WERI-Rb-1 (cell line): ENCODE results near the gene UXT.

Source experiments
- DNase-seq: peaks from one replicate; pipeline ENCODE4 v3.0.0-alpha.2; 2020
- H3K27ac ChIP-seq: fragments of 250-450 bp; sonication (Bioruptor Pico); 2 replicates; pipeline ENCODE4 v1.5.1; 2020; ENCODE audit warnings: mild to moderate bottlenecking, moderate library complexity
- H3K27me3 ChIP-seq: fragments of 250-450 bp; sonication (Bioruptor Pico); 2 replicates; pipeline ENCODE4 v1.5.1; 2021; ENCODE audit warnings: mild to moderate bottlenecking, low read depth, moderate library complexity; ENCODE audit not compliant: insufficient read depth, severe bottlenecking
- H3K36me3 ChIP-seq: fragments of 250-450 bp; sonication (Bioruptor Pico); 2 replicates; pipeline ENCODE4 v1.5.1; 2020; ENCODE audit warnings: mild to moderate bottlenecking, moderate library complexity
- H3K4me3 ChIP-seq: 2 replicates; pipeline ENCODE4 v1.5.1; 2011; ENCODE audit warnings: low read depth, mild to moderate bottlenecking, control low read depth, low read length
- H3K9me3 ChIP-seq: fragments of 250-450 bp; sonication (Bioruptor Pico); 2 replicates; pipeline ENCODE4 v1.5.1; 2021; ENCODE audit warnings: mild to moderate bottlenecking, moderate library complexity; ENCODE audit not compliant: severe bottlenecking
- TF ChIP-seq, protein P1 (sequence below): IDR thresholded peaks from 2 replicates; pipeline ENCODE4 v1.5.1; 2011; ENCODE audit warnings: low read depth, mild to moderate bottlenecking, control low read depth, inconsistent platforms, low read length

The UXT gene

DNA sequence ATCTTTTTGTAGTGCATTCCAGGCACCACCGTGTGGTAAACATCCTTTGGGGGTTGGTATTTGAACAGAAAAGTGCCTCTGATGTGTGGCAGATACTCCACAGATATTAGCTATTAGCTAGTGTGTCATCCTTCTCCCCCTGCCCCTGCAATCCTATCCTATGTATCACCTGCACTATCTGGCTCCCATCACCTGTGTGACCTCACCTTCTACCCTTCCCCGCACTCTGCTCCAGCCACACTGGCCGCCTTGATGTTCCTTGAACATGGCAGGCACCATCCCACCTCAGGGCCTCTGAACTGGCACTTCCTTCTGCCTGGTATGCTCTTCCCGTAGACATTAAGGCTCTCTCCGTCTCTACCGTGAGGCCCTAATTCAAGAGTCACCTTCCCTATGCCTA is 12.3 kb downstream of the UXT start:
- Histone ChIP-seq H3K9me3 (no peaks in the 10 kb centered on the region), H3K27me3 (no peaks in the 10 kb centered on the region), H3K36me3 (peaks cover 9% of the 10 kb centered on the region), H3K27ac (no peak overlapping the region), H3K4me3 (no peak overlapping the region)
- no peak for DNase-seq
- TF ChIP-seq, protein P1, sequence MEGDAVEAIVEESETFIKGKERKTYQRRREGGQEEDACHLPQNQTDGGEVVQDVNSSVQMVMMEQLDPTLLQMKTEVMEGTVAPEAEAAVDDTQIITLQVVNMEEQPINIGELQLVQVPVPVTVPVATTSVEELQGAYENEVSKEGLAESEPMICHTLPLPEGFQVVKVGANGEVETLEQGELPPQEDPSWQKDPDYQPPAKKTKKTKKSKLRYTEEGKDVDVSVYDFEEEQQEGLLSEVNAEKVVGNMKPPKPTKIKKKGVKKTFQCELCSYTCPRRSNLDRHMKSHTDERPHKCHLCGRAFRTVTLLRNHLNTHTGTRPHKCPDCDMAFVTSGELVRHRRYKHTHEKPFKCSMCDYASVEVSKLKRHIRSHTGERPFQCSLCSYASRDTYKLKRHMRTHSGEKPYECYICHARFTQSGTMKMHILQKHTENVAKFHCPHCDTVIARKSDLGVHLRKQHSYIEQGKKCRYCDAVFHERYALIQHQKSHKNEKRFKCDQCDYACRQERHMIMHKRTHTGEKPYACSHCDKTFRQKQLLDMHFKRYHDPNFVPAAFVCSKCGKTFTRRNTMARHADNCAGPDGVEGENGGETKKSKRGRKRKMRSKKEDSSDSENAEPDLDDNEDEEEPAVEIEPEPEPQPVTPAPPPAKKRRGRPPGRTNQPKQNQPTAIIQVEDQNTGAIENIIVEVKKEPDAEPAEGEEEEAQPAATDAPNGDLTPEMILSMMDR, result no peak

- H3K4me3 ChIP-seq, result no peak overlapping the region
- TF ChIP-seq, protein P1, result no peak
- H3K9me3 ChIP-seq, result no peaks in the 10 kb centered on the region
- no peaks in the 10 kb centered on the region for H3K27me3 ChIP-seq
- H3K36me3 ChIP-seq, result peaks cover 10% of the 10 kb centered on the region
- DNase-seq, result no peak
- H3K27ac ChIP-seq, result no peak overlapping the region
These were observed 13.4 kb downstream of the UXT start for GRCh38 chrX:47645530-47645929.

DNA sequence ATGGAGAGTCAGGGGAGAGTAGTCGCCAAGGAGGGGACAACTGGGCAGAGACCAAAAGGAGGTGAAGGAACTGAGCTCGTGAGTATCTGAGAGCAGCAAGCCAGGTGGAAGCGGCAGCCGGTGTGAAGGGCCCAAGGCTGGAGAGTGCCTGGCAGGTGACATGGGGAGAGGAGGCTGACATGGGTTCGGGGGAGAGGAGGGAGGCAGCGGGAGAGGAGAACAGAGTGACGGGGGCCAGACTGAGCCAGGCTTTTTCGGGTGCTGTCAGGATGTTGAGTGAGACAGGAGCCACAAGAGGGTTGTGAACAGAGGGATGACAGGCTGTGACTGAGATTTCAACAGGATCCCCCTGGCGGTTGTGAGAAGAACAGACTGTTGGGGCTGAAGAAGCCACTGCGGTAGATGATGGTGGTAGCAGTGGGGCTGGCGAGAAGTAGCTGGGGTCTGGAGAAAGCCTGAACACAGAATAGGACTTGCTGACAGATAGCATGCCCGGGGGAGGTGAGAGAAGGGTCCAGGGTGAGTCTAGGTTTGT is 14.4 kb downstream of the UXT start:
- Histone ChIP-seq H3K27ac (no peak overlapping the region), H3K36me3 (peaks cover 19% of the 10 kb centered on the region)
- no peak for DNase-seq

DNA sequence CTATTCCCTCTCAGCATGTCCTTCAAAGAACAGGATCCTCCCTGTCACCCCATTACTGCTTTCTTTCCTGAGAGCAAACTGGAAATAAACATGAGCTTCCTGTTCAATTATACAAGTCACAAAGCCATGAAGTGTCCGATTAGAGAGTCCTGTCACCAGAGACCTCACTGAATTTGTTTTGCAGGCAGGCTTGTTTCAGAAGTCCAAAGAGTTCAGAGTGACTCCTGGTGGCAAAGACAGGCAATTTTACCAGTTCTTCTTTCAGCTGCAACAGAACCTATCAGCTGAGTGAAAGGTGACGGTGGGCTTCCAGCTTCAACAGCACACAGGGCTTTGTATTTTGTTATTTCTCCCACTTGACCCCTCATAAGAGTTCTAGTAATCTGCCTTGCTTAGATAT is 15.1 kb downstream of the UXT start:
- peaks cover 6% of the 10 kb centered on the region for H3K27me3 ChIP-seq
- H3K27ac ChIP-seq, result no peak overlapping the region
- H3K4me3 ChIP-seq, result no peak overlapping the region
- TF ChIP-seq, protein P1, result peak; percentile 50; the same call in 1 of the 2 replicates
- DNase-seq, result no peak
- H3K9me3 ChIP-seq, result no peaks in the 10 kb centered on the region
- peaks cover 18% of the 10 kb centered on the region for H3K36me3 ChIP-seq

More for the DNA sequence above, 14.4 kb downstream of the UXT start:
- H3K9me3 ChIP-seq, result no peaks in the 10 kb centered on the region
- TF ChIP-seq, protein P1, result peak; percentile 48
- H3K27me3 ChIP-seq, result peaks cover 3% of the 10 kb centered on the region
- H3K4me3 ChIP-seq, result no peak overlapping the region

DNA sequence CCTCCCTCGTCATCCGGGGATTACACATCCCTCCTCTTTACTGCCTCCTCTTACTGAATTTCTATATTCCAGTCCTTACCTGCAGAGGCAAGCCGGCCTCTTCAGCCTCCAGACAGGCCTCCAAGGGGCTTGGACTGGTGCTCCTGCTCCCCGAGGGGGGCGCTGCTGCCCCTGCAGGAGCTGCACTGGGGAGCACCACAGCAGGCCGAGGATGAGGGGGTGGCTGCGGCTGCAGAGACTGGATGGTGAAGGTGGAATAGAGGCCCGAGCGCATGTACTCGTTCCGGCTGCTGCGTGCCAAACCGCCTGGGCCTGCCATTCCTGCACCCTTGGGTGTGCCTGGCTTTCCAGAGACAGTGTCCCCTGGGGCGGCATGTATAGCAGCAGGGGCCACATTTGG is 20.2 kb downstream of the UXT start:
- peaks cover 14% of the 10 kb centered on the region for H3K36me3 ChIP-seq
- H3K9me3 ChIP-seq, result no peaks in the 10 kb centered on the region
- no peak overlapping the region for H3K4me3 ChIP-seq
- TF ChIP-seq, protein P1, result no peak
- no peak for DNase-seq
- H3K27ac ChIP-seq, result no peak overlapping the region
- H3K27me3 ChIP-seq, result peaks cover 10% of the 10 kb centered on the region

GRCh38 chrX:47637546-47638195 is 21.3 kb downstream of the UXT start:
- TF ChIP-seq, protein P1, result no peak
- H3K4me3 ChIP-seq, result no peak overlapping the region
- no peak overlapping the region for H3K27ac ChIP-seq
- no peak for DNase-seq
- no peaks in the 10 kb centered on the region for H3K9me3 ChIP-seq
- H3K36me3 ChIP-seq, result peaks cover 14% of the 10 kb centered on the region
- peaks cover 10% of the 10 kb centered on the region for H3K27me3 ChIP-seq
